Measurements from ENCODE around the gene C10orf67.
"Not testable (repeated sequence)": the region's sequence is repeated elsewhere in the genome, so short reads cannot be mapped to it uniquely, and the experiment has no call there.

C10orf67 gene

DNA sequence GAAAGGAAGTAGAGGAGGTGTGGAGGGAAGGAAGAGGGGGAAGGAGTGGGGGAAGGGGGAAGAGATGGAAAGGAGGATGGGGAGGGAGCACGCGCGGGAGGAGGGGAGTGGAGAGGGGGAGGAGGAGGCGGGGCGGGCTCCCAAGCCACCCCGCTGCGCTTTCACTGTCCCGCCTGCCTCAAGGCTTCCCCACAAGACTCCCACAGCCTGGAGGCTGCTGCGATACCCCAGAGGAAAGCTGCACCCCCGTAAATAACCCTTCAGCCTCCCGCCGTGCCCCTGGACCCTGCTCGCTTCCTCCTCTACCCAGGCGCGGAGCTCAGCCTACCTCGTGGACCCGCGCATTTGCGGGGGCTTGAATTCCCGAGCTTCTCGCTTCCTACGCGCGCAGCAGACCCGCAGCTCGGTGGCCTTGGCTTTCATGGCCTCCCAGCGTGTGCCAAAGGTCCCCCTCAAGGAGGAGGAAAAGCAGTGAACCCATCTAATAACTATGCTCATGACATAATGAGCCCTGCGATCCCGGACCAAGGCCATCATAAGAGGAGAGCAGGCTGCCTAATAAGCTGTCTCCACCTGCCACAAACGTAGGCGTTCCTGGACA, at the start of gene C10orf67:
Gene C10orf67 (minus strand): TSS at position 557 of the 601 bp plus-strand sequence. CDS start 23 bp downstream, at position 534.
- DNase-seq = peak in 51 of 58 donors; percentile 13 to 78 (median 47)

DNA sequence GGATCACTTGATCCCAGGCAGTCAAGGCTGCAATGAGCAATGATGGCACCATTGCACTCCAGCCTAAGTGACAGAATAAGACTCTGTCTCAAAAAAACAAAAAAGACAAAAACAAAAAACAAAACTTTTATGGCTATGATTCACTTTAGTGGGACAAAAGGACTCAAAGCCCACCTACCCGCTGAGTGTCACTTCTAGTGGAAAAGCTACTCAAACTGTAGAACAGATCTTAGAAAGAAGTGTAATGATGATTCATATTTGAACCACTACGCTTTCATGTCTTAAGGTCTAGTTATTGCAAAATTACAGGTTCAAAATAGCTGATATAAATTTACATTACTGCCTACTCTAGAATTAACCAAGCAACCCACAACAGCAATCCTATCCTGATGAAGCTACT, 47.2 kb upstream of the C10orf67 start:
- DNase-seq = no peak

DNA sequence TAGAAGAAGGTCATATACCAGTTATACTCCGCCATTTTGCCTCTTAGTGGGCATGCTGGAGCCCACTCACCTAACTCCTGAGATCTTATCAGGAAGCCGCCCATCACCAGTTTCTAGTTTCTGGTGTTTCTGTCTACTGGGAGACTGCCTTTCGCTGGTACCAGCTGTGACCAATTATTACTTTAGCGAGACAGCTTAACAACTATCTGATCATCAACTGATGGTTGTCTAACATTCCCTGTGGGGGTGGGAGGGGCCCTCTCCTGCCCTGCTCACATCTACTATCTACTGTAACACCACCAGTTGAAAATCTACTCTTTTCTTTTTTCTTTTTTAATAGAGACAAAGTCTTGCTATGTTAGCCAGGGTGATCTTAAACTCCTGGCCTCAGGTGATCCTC, 46.2 kb upstream of the C10orf67 start:
- no peak for DNase-seq

DNA sequence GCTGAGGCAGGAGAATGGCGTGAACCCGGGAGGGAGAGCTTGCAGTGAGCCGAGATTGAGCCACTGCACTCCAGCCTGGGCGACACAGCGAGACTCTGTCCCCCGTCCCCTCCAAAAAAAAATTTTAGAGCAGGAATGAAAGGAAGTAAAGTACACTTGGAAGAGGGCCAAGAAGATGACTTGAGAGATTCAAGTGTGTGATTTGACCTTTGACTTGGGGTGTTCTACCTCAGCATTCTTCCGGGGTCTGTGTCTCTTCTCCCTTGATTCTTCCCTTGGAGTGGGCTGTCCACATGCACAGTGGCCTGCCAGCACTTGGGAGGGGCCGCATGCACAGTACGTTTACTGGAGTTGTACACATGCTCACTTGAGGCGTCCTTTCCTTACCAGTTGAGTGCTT, 45.8 kb upstream of the C10orf67 start:
- DNase-seq = not testable (repeated sequence)

DNA sequence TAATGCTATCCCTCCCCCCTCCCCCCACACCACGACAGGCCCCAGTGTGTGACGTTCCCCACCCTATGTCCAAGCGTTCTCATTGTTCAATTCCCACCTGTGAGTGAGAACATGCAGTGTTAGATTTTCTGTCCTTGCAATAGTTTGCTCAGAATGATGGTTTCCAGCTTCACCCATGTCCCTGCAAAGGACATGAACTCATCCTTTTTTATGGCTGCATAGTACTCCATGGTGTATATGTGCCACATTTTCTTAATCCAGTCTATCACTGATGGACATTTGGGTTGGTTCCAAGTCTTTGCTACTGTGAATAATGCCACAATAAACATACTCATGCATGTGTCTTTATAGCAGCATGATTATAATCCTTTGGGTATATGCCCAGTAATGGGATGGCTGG, 42.9 kb upstream of the C10orf67 start:
- DNase-seq = not testable (repeated sequence)

DNA sequence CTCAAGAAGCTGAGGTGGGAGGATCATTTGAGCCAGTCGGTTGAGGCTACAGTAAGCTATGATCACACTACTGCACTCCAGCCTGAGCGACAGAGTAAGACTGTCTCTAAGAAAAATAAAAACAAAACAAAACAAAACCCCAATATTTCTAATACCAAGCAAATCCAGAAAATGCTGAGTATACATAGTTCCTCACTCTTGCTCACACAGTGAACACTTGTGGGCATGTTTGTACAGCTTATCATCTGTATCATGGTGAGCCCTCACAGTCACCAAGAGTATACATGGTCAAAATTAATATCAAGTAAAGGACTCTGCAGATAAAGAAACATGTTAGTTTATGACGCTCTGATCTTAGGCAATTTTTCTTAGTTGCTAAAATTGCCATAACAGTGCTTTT, 41.5 kb upstream of the C10orf67 start:
- DNase-seq = no peak

DNA sequence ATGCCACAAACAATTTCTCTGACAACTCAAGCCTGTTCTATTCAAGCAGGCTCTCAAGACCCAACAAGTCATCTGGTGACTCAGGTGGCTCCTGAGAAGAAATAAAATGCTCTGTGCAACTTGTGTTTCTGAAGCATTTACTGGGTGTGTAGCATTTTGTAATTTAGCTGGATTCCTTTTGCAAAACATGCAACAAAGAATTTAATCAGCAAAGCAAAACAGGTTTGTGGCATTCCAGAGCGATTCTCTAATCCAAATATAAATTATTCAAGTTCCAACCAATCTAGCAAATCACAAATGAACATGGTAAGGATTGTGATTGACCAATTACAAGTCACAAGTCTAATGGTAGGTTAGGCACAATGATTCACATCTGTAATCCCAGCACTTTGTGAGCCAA, 39.8 kb upstream of the C10orf67 start:
- DNase-seq = no peak

DNA sequence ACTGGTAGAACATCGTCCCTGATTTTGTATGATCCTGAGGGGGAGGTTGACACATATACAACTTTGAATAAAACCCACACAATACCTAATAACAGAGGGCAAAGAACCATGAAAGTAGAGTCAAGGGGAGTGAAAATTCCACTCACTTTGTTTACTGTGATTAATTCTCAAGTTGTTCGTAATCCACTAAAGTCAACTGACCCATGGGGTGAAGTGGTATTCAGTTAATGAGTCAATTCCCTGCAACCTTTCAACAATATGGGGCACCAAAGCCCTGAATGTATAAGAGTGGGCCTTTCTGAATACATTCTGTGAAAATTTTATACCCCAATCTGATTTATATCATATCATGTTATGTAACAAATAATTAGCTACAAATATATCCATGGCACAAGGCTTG, 39.0 kb upstream of the C10orf67 start:
- DNase-seq = no peak

DNA sequence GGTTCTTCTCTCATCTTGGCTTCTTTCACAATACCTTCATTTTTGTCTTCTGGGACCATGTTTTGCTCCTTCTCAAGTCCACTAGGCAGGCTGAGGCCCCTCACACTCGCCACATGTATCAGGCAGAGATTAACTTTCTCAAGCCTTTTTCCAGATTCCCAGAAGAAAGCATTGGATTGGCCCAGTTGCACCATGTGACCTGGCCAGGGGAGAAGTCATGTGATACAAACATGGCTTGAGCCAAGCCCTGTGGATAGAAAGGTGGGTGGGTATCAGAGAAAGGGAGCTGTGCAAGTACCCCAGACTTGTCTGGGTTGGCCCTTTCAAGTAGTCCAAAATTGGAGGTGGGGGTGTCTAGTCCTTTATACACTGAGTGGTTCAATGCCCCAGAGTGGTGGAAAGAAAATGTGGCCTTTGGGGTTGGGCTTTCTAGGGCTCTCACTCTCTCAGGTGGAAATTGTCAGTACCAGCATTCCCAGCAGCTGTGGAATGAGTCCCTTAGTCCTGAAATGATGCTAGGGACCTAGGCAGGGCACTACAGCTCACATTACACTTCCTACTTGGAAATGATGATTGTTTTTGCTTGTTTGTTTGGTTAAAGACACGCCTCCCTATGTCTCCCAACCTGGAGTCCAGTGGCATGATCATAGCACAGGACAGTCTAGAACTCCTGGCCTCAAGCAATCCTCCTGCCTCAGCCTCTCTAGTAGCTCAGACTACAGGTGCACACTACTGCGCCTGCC, 36.9 kb upstream of the C10orf67 start:
- no peak for DNase-seq

DNA sequence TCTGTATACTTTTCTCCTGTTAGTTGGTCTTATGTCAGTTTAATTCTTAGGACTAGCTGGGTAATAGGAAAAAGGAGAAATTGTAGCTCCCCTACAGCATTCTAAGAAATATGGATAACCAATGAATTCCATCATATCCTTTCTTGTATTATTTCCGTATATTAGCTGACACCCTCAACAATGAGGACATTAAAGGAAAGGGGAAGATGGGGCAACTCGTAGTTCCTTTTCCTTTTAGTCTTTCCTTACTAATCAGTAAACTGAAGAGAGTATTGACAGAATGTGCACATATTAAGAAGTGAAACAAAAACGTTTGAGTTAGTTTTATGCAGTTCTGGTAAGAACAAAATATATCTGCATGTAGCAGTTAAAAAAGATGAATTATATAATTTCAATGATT, 35.1 kb upstream of the C10orf67 start:
- DNase-seq = no peak

DNA sequence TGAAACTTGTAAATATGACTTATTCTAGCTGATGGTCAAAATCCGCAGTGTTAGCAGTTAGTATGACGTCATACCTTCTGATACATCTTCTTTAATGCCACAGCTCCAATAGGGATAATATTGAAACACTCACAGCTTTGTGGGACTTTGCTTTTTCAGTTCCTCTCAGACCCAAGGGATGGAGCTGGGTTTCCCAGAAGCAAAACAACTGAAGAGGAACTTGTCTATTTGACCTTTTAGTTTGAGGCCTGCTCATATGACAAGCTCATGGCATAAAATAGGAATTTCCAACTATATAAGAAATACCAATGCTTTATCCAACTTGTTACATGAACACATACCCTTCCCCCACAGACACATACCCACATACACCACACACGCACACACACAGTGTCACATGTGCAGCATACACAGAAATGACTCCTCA, 31.6 kb upstream of the C10orf67 start:
- DNase-seq = no peak

DNA sequence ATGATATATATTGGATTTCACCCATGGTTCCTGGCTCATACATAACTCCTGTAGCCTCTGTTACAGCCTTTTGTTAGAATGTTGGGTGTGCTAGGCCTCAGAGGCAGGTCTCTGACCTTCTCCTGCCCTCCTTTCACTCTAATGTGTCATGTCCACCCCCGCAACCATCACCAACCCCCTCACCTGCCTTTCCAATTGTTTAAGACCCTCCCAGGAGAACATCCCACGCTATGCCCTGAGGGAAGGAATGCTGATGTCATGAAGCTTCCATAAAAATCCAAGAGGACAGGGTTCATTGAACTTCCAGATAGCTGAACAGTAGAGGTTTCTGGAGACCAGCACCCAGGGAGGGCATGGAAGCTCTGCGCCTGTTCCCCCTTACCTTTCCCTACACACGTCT, 30.8 kb upstream of the C10orf67 start:
- DNase-seq = no peak

DNA sequence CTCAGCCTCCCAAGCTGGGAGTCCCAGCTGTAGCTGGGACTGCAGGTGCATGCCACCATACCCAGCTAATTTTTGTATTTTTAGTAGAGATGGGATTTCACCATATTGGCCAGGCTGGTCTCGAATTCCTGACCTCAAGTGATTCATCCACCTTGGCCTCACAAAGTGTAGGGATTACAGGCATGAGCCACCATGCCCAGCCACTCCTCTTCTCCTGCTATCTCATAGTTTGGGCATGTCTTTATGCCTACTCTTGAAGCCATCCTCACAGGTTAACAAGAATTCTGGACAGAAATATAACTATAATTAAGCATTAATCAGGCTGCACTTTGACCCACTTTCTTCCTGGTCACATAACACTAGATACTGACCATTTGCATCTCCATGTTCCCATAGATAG, 28.6 kb upstream of the C10orf67 start:
- no peak for DNase-seq

DNA sequence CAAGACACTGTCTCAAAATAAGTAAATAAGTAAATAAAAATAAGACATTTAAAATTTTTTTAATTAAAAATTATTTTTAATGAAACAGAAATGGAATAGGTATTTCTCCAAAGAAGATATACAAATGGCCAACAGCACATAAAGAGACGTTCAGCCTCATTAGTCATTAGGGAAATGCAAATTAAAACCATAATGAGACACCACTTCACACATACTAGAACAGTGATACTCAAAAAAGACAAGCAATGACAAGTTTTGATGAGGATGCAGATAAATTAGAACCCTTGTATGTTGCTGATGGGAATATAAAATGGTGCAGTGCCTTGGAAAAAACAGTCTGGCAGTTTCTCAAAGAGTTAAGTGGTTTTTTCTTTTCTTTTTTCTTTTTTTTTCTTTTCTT, 26.5 kb upstream of the C10orf67 start:
- no peak for DNase-seq

DNA sequence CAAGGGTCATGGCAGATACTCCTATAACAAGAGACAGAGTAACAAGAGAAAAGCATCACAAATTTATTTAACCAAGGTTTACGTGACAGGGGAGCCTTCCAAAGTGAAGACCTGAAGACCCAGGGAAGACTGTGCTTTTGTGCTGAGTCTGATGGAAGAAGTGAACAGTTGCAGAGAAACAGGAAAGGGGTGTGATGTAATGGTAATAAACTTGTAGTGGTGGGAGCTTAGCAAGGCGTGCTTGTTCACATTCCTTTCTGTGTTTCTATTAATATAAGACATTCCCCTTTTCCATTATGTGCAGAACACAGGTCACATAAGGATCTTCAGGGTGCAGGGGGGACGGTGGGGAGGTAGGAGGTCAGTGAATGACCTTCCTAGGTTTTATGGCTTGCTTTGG, 25.5 kb upstream of the C10orf67 start:
- no peak for DNase-seq

DNA sequence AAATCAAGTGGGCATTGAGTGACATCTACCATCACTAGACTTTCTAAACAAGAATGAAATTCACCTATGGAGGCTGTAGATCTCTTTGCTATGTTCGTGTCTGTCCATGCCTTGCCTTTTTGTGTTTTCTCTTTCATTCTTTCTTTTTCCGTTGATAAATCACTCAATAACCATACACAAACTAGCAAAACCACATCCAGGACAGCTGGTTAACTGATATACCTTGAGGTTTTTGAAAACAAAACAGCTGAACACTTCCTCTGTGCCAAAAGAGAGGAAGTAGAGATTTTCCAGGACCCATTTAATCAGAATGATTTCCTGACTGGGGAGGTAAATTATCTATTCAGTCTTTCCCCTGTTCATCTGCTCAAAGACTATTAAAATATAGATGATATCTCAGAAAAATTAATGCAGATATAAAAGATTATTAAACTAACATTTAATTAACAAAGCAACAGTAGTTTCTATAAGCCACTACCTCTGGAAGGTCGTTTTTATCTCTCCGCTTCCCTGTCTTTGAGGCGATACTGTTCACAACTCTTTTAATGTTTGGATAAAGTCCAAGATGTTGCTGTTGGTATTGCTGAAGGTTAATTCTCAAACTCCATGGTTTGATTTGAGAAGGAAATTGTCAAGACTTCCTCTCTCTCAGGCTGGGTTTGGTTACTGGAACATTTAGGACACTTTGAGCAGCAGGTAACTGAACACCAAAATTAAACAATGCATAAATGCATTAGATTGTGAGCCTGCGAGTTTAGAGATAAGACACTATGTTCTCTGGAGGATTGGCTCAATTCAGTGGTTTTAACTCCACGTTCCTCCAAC, 24.4 kb upstream of the C10orf67 start:
- DNase-seq = no peak

DNA sequence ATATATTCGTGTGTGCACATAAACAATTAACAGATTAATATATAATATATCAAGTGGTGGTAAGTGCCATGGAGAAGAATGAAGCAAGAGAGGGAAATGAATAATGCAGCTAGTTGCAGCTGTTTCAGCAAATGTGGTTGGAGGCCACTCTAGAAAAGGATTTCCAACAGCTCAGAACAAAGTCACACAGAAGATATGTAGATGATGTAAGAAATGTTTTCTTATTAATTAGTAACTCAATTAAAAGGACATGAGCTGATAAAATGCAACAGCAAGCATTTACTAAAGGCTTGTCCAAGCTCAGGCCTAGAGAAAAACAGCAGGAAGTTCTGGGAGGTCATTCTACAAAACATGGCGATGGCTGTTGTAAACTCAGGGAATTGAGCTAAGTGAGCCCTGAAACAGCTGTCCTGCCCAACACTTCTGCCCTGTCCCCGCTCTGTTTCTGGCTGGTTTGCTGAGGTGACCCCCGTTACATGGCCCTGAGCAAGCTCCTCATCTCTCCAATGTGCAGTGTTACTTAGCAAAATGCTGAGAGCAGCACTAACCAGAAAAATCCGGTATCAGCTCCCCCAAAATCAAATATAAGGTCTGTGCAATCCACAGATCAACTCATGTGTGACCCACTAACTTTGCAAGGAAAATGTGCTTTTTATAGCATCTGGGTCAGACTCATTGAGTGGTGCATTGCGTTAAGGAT, 23.4 kb upstream of the C10orf67 start:
- no peak for DNase-seq

DNA sequence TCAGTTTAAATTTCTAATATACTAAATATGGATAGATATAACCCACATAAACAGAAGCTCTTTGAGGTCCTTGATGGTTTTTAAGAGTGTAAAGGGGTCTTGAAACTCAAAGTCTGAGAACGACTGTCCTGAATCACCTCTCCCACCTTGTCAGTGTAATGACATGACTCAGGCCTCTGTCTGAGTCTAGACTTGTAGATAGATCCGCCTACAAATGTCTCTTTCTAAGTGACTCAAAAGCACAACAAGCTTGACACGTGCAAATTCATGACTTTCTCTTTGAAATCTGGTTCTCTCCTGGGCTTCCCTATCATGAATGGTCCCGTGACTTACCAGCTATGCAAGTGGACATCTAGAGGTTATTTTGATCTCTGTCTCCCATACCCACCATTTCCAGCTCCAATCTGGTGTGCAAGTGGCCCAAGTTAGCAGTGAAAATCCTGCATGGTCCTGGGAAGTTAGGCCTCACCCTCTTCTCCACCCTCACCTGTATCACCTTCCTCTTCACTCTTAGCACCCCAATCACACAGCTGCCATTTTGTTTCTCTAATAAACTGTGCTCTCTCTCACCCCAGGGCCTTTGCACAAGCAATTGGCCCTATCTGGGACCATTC, 20.9 kb upstream of the C10orf67 start:
- not testable (repeated sequence) for DNase-seq

DNA sequence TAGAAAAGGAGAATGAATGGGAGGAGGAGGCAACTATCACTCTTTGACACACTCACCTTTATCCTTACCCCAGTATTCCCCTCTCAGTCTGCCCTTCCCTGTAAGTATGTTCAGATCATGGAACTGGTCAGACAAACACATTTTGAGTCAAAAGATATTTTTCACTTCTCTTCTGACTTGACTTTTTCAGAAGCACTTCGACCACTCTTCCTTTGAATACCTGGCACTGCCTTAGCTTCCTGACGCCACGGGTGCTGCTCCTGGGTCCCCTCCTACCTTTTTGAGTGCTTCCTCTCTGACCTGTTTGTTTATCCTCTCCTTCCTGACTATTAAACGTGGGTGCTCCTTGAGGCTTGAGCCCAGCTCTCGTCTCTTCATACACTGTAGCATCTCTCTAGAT, 19.8 kb upstream of the C10orf67 start:
- DNase-seq = no peak

DNA sequence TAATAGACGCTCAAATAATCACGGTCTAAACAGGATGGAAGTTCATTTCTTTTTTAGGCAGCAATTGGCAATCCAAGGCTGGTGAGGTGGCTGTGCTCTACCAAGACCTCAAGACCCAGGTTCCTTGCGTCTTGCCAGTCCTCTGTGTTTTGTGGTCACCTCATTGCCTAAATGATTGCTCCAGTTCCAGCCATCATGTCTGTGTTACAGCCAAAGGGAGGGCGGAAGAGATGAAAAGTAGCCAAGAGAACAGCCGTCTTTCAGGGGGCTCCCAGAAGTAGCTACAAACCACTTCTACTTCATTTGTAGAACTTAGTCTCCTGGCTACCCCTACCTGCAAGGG, 19.2 kb upstream of the C10orf67 start:
- no peak for DNase-seq
